K562 (cell line): ENCODE measurements around the gene ALDH1A3. TPM values are rescaled to one million over a fixed set of nuclear protein-coding genes. Genes with fewer than 3 reads are reported as not detected.

ENCODE experiments used
- ATAC-seq: fragments of 200-7000 bp; cut with Tn5 transposase; 3 replicates; pipeline ENCODE4 v1.9.1; 2020; ENCODE audit warnings: moderate library complexity
- BruUV-seq: library from RNA; stranded (reverse); fragments of 400-500 nt; replicated peaks from 2 replicates; lab custom pipeline; 2021; lab: Mats Ljungman, UMichigan
- CTCF ChIA-PET: fragments of 300-600 bp; formaldehyde crosslinking; extraction: SDS; loops from one replicate; lab custom pipeline; 2021; ENCODE audit warnings: low intra/inter-chr PET ratio; lab: Yijun Ruan, JAX
- POLR2A ChIA-PET: fragments of 300-600, 350-650 bp; sonication (Branson Sonifier 250); formaldehyde crosslinking; extraction: SDS; loops from one replicate; lab custom pipeline; 2021; ENCODE audit warnings: antibody characterized with exemption, inconsistent platforms; lab: Yijun Ruan, JAX
- DNase-seq, 4 experiments: peaks; one replicate each; pipeline versions ENCODE4 v3.0.0 to v3.0.0-alpha.2; 2011 to 2018; ENCODE audit warnings: low spot score in 3 of 4, mixed read lengths in 3 of 4; ENCODE audit errors: extremely low read depth in 1 of 4
- FAIRE-seq: peaks from 2 replicates; lab custom pipeline; 2011; peaks lifted over from hg19 to GRCh38; lab: Jason Lieb, UNC
- H2AFZ ChIP-seq: 2 replicates; pipeline ENCODE4 v1.6.0; 2011; ENCODE audit warnings: low read depth, low read length, control low read depth, inconsistent platforms
- H3K27ac ChIP-seq: fragments of 200-600 bp; 3 replicates; pipeline ENCODE4 v1.8.0; 2011; ENCODE audit warnings: low read depth, mild to moderate bottlenecking, control low read depth, inconsistent platforms, low read length, moderate library complexity, mixed read lengths; ENCODE audit errors: extremely low read depth
- H3K27me3 ChIP-seq, 2 experiments: fragments of 300-600 bp in 1 of 2; 2 replicates in 1 of 2; 3 replicates in 1 of 2; pipeline versions ENCODE4 v1.6.0 to v1.8.0; 2011; ENCODE audit warnings: inconsistent platforms in 2 of 2, low read length in 2 of 2, mild to moderate bottlenecking in 1 of 2, mixed read lengths in 1 of 2, moderate library complexity in 1 of 2; ENCODE audit not compliant: control insufficient read depth in 2 of 2, insufficient read depth in 2 of 2
- H3K36me3 ChIP-seq: fragments of 300-600 bp; 3 replicates; pipeline ENCODE4 v1.8.0; 2011; ENCODE audit warnings: mild to moderate bottlenecking, low read length, inconsistent platforms; ENCODE audit not compliant: control insufficient read depth, insufficient read depth
- H3K4me1 ChIP-seq, 2 experiments: fragments of 200-600 bp in 1 of 2; replicated peaks in 1 of 2; 2 replicates in 1 of 2; 3 replicates in 1 of 2; pipeline versions ENCODE4 v1.5.1 to v1.8.0; 2011; ENCODE audit warnings: inconsistent platforms in 2 of 2, low read length in 2 of 2, mild to moderate bottlenecking in 1 of 2, mixed read lengths in 1 of 2, moderate library complexity in 1 of 2; ENCODE audit not compliant: control insufficient read depth in 2 of 2, insufficient read depth in 2 of 2
- H3K4me2 ChIP-seq: 2 replicates; pipeline ENCODE4 v1.6.1; 2011; ENCODE audit warnings: low read length, control low read depth, inconsistent platforms, mixed read lengths; ENCODE audit not compliant: insufficient read depth
- H3K4me3 ChIP-seq: fragments of 200-600 bp; sonication (generic), shearing (Covaris generic); 2 replicates; pipeline ENCODE4 v1.5.1; 2016; ENCODE audit warnings: control low read depth, inconsistent platforms
- H3K79me2 ChIP-seq: fragments of 200-600 bp; 3 replicates; pipeline ENCODE4 v1.8.0; 2011; ENCODE audit warnings: low read length, inconsistent platforms; ENCODE audit not compliant: control insufficient read depth, insufficient read depth
- H3K9ac ChIP-seq, 2 experiments: 2 replicates each; pipeline versions ENCODE4 v1.6.0 to v1.6.1; 2011; ENCODE audit warnings: low read depth in 2 of 2, low read length in 2 of 2, control low read depth in 1 of 2, inconsistent platforms in 1 of 2, mild to moderate bottlenecking in 1 of 2, mixed read lengths in 1 of 2; ENCODE audit not compliant: insufficient read depth in 1 of 2
- H3K9me1 ChIP-seq: one replicate; pipeline ENCODE4 v1.6.0; 2011; ENCODE audit warnings: inconsistent platforms, mild to moderate bottlenecking, low read length, moderate library complexity; ENCODE audit not compliant: control insufficient read depth, insufficient read depth
- H3K9me3 ChIP-seq: replicated peaks from 2 replicates; pipeline ENCODE4 v1.5.1; 2011; ENCODE audit warnings: low read depth, low read length, inconsistent platforms; ENCODE audit not compliant: control insufficient read depth, insufficient read depth
- H4K20me1 ChIP-seq: replicated peaks from 2 replicates; pipeline ENCODE4 v1.6.1; 2011; ENCODE audit warnings: low read length, inconsistent platforms, mixed read lengths; ENCODE audit not compliant: control insufficient read depth, insufficient read depth
- ATF7 ChIP-seq: fragments of 450-650 bp; IDR thresholded peaks from 2 replicates; pipeline ENCODE4 v1.7.1; 2014; ENCODE audit warnings: mild to moderate bottlenecking, moderate library complexity
- BCL6 ChIP-seq: fragments of 250-450 bp; sonication (Bioruptor Pico); IDR thresholded peaks from 2 replicates; pipeline ENCODE4 v1.4.0; 2020
- FUS ChIP-seq: fragments of 200-400 bp; formaldehyde crosslinking; optimal IDR thresholded peaks from 2 replicates; pipeline ENCODE3; 2017; ENCODE audit warnings: low read depth, low read length
- KLF6 ChIP-seq: fragments of 250-450 bp; sonication (Bioruptor Pico); IDR thresholded peaks from 2 replicates; pipeline ENCODE4 v1.4.0; 2020; ENCODE audit warnings: mild to moderate bottlenecking, moderate library complexity, borderline replicate concordance
- LCOR ChIP-seq: sonication (generic); formaldehyde crosslinking; IDR thresholded peaks from 2 replicates; pipeline ENCODE4 v1.8.0; 2022; ENCODE audit warnings: mild to moderate bottlenecking, missing genetic modification reagents
- TAF9B ChIP-seq: fragments of 450-650 bp; IDR thresholded peaks from 2 replicates; pipeline ENCODE4 v1.6.1; 2018; ENCODE audit warnings: mild to moderate bottlenecking; ENCODE audit not compliant: partially characterized antibody
- ZNF316 ChIP-seq: fragments of 450-650 bp; IDR thresholded peaks from 2 replicates; pipeline ENCODE4 v1.6.1; 2016
- ZNF354B ChIP-seq: fragments of 250-450 bp; sonication (Bioruptor Pico); IDR thresholded peaks from 2 replicates; pipeline ENCODE4 v1.4.0; 2020
- ZNF431 ChIP-seq: sonication (generic); formaldehyde crosslinking; IDR thresholded peaks from 2 replicates; pipeline ENCODE4 v1.8.0; 2022; ENCODE audit warnings: mild to moderate bottlenecking, missing genetic modification reagents
- ZNF445 ChIP-seq: fragments of 250-450 bp; sonication (Bioruptor Pico); IDR thresholded peaks from 2 replicates; pipeline ENCODE4 v1.4.0; 2020; ENCODE audit warnings: low read depth, mild to moderate bottlenecking, moderate library complexity
- WGBS: fragments of 100-300 bp; shearing (Covaris generic); methylation state at CpG from one replicate; pipeline ENCODE4 v1.1.6; 2016; ENCODE audit warnings: low coverage, mixed read lengths; ENCODE audit not compliant: insufficient coverage; ENCODE audit errors: missing lambda C conversion rate; 5-methylcytosine and 5-hydroxymethylcytosine counted together
- in situ Hi-C: fragments of 300-500 bp; cut with MboI; formaldehyde crosslinking; loops from 4 replicates; pipeline ENCODE4 v1.15.0; 2018; ENCODE audit warnings: inconsistent platforms, mixed read lengths
- intact Hi-C: fragments of 100-400 bp; cut with micrococcal nuclease; formaldehyde crosslinking; loops from 2 replicates; pipeline ENCODE4 v1.14.2; 2022
- polyA plus RNA-seq, 8 experiments: library from polyadenylated mRNA; depleted of rRNA in 4 of 8; stranded (reverse) in 5 of 8; unstranded in 3 of 8; fragments of >200 nt; fragmentation: Nextera tagmentation in 2 of 8; fragmentation: Illumina TruSeq in 1 of 8; extraction: Ambion mirVana in 2 of 8; extraction: Trizol in 1 of 8; gene quantifications; 2 replicates each; pipeline versions ENCODE4 v1.2.1 to v1.2.3, GENCODE V29; 2011 to 2014; ENCODE audit warnings: inconsistent platforms in 1 of 8, missing spikeins in 1 of 8
- total RNA-seq, 7 experiments: library from RNA; depleted of rRNA in 6 of 7; stranded (reverse); fragments of >200 nt in 6 of 7; fragmentation: Illumina TruSeq in 2 of 7; extraction: Trizol in 2 of 7; gene quantifications; 2 replicates each; pipeline versions ENCODE4 v1.2.1 to v1.2.3, GENCODE V29; 2011 to 2021; ENCODE audit warnings: low replicate concordance in 1 of 7
- TF ChIP-seq, protein P1 (sequence below), 2 experiments: IDR thresholded peaks; 2 replicates each; pipeline ENCODE4 v1.6.1; 2012; ENCODE audit warnings: improper control_type of control experiment in 2 of 2, low read depth in 2 of 2, low read length in 2 of 2, borderline replicate concordance in 1 of 2
- TF ChIP-seq, protein P2 (sequence below): fragments of 250-450 bp; sonication (Bioruptor Pico); IDR thresholded peaks from 2 replicates; pipeline ENCODE4 v1.8.0; 2021; ENCODE audit warnings: mild to moderate bottlenecking, moderate library complexity
- TF ChIP-seq, protein P3 (sequence below): sonication (generic); formaldehyde crosslinking; IDR thresholded peaks from 2 replicates; pipeline ENCODE4 v1.8.0; 2023; ENCODE audit warnings: mild to moderate bottlenecking, missing genetic modification reagents
- TF ChIP-seq, protein P4 (sequence below): fragments of 450-650 bp; IDR thresholded peaks from 2 replicates; pipeline ENCODE4 v1.7.1; 2018; ENCODE audit warnings: mild to moderate bottlenecking, low read depth; ENCODE audit not compliant: partially characterized antibody

Gene ALDH1A3
- total and polyA plus RNA-seq, 9 of the 15 experiments (the other 6 are each of a cell fraction or from before 2014, with no cell fraction given) = 0.38 TPM; not detected in 8

DNA sequence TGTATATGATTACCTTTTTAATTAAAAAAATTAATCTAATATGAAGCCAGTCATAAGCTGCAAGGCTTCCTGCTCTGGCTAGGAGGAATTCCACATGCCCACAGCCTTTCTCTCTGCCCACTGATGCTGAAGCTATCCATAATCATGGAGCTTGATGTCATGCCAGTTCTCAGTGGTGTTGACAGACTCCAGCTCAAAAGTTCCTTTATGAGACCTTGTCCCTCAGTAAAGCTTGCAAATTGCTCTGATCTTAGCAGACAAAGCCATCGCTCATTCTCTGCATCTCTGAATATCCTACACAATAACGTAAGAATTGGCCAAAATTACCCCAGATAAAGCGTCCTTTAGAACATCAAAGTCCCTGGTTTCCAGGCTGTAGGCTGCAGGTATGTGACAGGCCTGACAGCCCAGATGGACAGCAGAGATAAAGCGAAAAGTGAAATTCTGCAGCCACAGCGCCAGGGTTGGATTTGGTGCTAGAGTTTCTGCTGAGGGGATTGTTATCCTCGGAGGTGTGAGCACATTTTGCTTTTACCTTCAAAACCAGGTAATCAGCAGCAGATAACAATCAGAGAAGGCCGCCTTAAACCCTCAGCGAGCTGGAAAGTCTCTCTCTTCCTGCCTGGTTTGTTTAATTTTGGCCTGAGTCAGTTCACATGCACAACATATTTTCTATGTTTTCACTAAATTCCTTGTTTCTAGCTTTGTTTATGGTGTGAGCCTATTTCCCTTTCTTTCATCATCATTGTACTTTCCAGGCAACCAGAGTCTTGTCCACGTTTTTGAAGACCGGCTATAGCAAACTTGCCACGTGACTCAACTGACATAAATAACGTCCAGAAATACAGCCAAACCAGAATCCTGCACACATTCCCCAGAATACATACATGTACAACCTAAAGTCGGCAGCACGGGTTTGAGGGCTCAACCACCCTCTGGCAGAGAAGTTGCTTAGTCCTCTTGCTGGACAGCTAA is 36.6 kb upstream of the ALDH1A3 start:
- H3K36me3 ChIP-seq = no peaks in the 10 kb centered on the region
- H3K9me3 ChIP-seq = no peaks in the 10 kb centered on the region
- ATAC-seq (peak; percentile 80), FAIRE-seq (no peak), DNase-seq (peak in 2 of 4 experiments; percentile 13 to 18)
- no peaks in the 10 kb centered on the region for H4K20me1 ChIP-seq
- H3K79me2 ChIP-seq = no peaks in the 10 kb centered on the region
- no peak overlapping the region for H3K9ac ChIP-seq
- ChIA-PET POLR2A (interaction anchor here (1.1 kb wide), 1 partner anchor 12 kb away, joined by 3 read pairs; no protein-coding TSS in a partner anchor), CTCF (no interaction called here)
- intact Hi-C loops (no loop called here), in situ Hi-C loops (no loop called here)
- WGBS = 3% methylated on average over 14 of the region's 14 CpGs
- no TSS peak for BruUV-seq
- H3K4me3 ChIP-seq = no peak overlapping the region
- H3K4me2 ChIP-seq = peak overlapping the region; percentile 8; the same call in 1 of the 2 replicates
- no peak overlapping the region for H2AFZ ChIP-seq
- H3K27me3 ChIP-seq = peaks cover 13 to 24% of the 10 kb centered on the region in 2 experiments
- H3K27ac ChIP-seq = no peak overlapping the region
- H3K9me1 ChIP-seq = no peaks in the 10 kb centered on the region
- no peaks in the 10 kb centered on the region for H3K4me1 ChIP-seq
- TF ChIP-seq FUS (no peak), ZNF316 (no peak), ZNF354B (CRISPR knock-in tag) (no peak), BCL6 (CRISPR knock-in tag) (no peak), LCOR (CRISPR knock-in tag) (no peak), KLF6 (CRISPR knock-in tag) (no peak), TAF9B (no peak), ZNF445 (CRISPR knock-in tag) (no peak), ATF7 (no peak), ZNF431 (CRISPR knock-in tag) (no peak)
- TF ChIP-seq, protein P1, sequence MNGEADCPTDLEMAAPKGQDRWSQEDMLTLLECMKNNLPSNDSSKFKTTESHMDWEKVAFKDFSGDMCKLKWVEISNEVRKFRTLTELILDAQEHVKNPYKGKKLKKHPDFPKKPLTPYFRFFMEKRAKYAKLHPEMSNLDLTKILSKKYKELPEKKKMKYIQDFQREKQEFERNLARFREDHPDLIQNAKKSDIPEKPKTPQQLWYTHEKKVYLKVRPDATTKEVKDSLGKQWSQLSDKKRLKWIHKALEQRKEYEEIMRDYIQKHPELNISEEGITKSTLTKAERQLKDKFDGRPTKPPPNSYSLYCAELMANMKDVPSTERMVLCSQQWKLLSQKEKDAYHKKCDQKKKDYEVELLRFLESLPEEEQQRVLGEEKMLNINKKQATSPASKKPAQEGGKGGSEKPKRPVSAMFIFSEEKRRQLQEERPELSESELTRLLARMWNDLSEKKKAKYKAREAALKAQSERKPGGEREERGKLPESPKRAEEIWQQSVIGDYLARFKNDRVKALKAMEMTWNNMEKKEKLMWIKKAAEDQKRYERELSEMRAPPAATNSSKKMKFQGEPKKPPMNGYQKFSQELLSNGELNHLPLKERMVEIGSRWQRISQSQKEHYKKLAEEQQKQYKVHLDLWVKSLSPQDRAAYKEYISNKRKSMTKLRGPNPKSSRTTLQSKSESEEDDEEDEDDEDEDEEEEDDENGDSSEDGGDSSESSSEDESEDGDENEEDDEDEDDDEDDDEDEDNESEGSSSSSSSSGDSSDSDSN (IDR thresholded peaks at IDR 0.05; ENCODE audit: borderline replicate concordance in 1 of 2, low read depth in 2 of 2, low read length in 2 of 2) = no peak
- TF ChIP-seq, protein P2, sequence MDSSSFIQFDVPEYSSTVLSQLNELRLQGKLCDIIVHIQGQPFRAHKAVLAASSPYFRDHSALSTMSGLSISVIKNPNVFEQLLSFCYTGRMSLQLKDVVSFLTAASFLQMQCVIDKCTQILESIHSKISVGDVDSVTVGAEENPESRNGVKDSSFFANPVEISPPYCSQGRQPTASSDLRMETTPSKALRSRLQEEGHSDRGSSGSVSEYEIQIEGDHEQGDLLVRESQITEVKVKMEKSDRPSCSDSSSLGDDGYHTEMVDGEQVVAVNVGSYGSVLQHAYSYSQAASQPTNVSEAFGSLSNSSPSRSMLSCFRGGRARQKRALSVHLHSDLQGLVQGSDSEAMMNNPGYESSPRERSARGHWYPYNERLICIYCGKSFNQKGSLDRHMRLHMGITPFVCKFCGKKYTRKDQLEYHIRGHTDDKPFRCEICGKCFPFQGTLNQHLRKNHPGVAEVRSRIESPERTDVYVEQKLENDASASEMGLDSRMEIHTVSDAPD = no peak
- TF ChIP-seq, protein P3, sequence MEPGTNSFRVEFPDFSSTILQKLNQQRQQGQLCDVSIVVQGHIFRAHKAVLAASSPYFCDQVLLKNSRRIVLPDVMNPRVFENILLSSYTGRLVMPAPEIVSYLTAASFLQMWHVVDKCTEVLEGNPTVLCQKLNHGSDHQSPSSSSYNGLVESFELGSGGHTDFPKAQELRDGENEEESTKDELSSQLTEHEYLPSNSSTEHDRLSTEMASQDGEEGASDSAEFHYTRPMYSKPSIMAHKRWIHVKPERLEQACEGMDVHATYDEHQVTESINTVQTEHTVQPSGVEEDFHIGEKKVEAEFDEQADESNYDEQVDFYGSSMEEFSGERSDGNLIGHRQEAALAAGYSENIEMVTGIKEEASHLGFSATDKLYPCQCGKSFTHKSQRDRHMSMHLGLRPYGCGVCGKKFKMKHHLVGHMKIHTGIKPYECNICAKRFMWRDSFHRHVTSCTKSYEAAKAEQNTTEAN = no peak
- TF ChIP-seq, protein P4, sequence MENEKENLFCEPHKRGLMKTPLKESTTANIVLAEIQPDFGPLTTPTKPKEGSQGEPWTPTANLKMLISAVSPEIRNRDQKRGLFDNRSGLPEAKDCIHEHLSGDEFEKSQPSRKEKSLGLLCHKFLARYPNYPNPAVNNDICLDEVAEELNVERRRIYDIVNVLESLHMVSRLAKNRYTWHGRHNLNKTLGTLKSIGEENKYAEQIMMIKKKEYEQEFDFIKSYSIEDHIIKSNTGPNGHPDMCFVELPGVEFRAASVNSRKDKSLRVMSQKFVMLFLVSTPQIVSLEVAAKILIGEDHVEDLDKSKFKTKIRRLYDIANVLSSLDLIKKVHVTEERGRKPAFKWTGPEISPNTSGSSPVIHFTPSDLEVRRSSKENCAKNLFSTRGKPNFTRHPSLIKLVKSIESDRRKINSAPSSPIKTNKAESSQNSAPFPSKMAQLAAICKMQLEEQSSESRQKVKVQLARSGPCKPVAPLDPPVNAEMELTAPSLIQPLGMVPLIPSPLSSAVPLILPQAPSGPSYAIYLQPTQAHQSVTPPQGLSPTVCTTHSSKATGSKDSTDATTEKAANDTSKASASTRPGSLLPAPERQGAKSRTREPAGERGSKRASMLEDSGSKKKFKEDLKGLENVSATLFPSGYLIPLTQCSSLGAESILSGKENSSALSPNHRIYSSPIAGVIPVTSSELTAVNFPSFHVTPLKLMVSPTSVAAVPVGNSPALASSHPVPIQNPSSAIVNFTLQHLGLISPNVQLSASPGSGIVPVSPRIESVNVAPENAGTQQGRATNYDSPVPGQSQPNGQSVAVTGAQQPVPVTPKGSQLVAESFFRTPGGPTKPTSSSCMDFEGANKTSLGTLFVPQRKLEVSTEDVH = no peak
